Activated CD8-positive, alpha-beta memory T cell treated with anti-CD3 and anti-CD28 coated beads, Interleukin-2, amount 10 ng/mL, durations not matched to agents 7 days and 5 days (primary cell): ENCODE measurements around the gene NCLN. TPM values are rescaled to one million over a fixed set of nuclear protein-coding genes. Genes with fewer than 3 reads are reported as not detected.

Experiments used
- ATAC-seq: fragments of 150-1000 bp; cut with Tn5 transposase; one replicate; pipeline ENCODE4 v1.10.0; 2021; ENCODE audit warnings: moderate library complexity
- CTCF ChIA-PET: fragments of 350-600 bp; sonication (Branson Sonifier 250); formaldehyde crosslinking; loops from one replicate; lab custom pipeline; 2021; ENCODE audit warnings: antibody characterized with exemption; lab: Charles Lee
- DNase-seq: peaks from one replicate; pipeline ENCODE4 v3.0.0-alpha.2; 2020
- H3K27ac Mint-ChIP-seq: one replicate; pipeline ENCODE4 v1.8.0; 2021; ENCODE audit warnings: mild to moderate bottlenecking, mixed read lengths
- H3K27me3 Mint-ChIP-seq: one replicate; pipeline ENCODE4 v1.8.0; 2021; ENCODE audit warnings: mixed read lengths
- H3K36me3 Mint-ChIP-seq: one replicate; pipeline ENCODE4 v1.8.0; 2021; ENCODE audit warnings: mild to moderate bottlenecking, mixed read lengths
- H3K4me1 Mint-ChIP-seq: one replicate; pipeline ENCODE4 v1.8.0; 2021; ENCODE audit warnings: mixed read lengths
- H3K4me3 Mint-ChIP-seq: one replicate; pipeline ENCODE4 v1.8.0; 2021; ENCODE audit warnings: mild to moderate bottlenecking, moderate library complexity, mixed read lengths
- H3K9me3 Mint-ChIP-seq: one replicate; pipeline ENCODE4 v1.8.0; 2022; ENCODE audit warnings: low read depth, mixed read lengths
- total RNA-seq, 2 experiments: library from RNA; stranded (reverse); gene quantifications; one replicate each; pipeline ENCODE4 v1.2.3, GENCODE V29; 2021

Gene NCLN, protein sequence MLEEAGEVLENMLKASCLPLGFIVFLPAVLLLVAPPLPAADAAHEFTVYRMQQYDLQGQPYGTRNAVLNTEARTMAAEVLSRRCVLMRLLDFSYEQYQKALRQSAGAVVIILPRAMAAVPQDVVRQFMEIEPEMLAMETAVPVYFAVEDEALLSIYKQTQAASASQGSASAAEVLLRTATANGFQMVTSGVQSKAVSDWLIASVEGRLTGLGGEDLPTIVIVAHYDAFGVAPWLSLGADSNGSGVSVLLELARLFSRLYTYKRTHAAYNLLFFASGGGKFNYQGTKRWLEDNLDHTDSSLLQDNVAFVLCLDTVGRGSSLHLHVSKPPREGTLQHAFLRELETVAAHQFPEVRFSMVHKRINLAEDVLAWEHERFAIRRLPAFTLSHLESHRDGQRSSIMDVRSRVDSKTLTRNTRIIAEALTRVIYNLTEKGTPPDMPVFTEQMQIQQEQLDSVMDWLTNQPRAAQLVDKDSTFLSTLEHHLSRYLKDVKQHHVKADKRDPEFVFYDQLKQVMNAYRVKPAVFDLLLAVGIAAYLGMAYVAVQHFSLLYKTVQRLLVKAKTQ
- 10 to 100 TPM; 67.3 to 71.6 TPM for total RNA-seq

DNA sequence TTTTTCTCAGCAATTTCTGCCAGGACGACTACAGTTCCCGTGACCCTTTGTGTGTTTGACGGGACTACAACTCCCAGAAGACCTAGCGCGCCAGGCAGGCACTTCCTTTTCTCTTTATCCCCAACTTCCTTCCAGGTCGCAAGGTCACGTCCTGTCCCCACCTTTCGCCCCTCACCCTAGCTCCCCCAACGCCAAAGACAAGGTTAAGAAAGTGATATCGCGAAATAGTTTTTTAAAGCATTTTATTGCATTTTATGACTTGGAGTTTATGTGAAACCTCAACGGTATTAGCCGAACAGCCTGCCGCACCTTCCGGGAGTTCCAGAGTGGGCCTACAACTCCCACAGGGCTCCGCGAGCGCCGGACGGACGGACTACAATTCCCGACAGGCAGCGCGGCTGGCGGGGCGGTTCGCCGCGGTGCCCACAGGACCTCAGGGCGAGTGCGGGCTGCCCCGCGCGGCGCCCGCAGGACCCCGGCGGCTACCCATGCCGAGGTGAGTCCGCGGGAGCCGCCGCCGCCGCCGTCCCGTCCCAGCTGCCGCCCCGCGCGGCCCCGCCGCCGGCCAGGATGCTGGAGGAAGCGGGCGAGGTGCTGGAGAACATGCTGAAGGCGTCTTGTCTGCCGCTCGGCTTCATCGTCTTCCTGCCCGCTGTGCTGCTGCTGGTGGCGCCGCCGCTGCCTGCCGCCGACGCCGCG lies at the start of gene NCLN:
NCLN (plus strand) TSS at position 470 of the 699 bp plus-strand sequence; CDS start at position 571, 101 bp downstream.
- DNase-seq, result peak; percentile 94
- ATAC-seq, result peak; percentile 83
- peak within 1 kb of the TSS; percentile 89 for H3K4me3 Mint-ChIP-seq
- H3K4me1 Mint-ChIP-seq, result peaks cover 60% of the 10 kb centered on the region
- peak within 1 kb of the TSS; percentile 91 for H3K27ac Mint-ChIP-seq
- no peaks in the 10 kb centered on the region for H3K27me3 Mint-ChIP-seq
- no peaks in the 10 kb centered on the region for H3K9me3 Mint-ChIP-seq
- CTCF ChIA-PET, result interaction anchor here (0.7 to 1.3 kb wide), 2 partner anchors 45 to 57 kb away, joined by 3 to 6 read pairs; no protein-coding TSS in a partner anchor
- H3K36me3 Mint-ChIP-seq, result peaks cover 29% of the 10 kb centered on the region

DNA sequence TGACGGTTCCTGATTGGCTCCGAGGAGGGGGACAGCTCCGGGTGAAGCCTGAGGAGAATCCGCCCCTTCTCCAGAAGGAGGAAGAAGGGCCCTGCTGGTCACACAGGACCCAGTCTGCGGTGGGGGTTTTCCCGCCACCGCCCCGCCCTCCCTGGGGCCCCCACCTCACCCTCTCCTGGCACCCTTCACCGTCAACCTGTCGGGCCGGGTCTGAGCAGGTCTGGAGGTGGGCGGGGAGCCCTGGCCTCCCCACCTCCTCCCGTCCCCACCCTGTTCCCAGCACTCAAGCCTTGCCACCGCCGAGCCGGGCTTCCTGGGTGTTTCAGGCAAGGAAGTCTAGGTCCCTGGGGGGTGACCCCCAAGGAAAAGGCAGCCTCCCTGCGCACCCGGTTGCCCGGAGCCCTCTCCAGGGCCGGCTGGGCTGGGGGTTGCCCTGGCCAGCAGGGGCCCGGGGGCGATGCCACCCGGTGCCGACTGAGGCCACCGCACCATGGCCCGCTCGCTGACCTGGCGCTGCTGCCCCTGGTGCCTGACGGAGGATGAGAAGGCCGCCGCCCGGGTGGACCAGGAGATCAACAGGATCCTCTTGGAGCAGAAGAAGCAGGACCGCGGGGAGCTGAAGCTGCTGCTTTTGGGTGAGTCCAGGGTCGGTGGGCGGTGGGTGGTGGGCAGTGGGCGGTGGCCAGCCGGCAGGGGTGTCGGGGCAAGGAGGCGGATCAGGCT lies 49.6 kb upstream of the NCLN start, which contains the start of gene GNA15:
GNA15 (plus strand) TSS at position 73 of the 723 bp plus-strand sequence; CDS start at position 491, 418 bp downstream.
- CTCF ChIA-PET, result interaction anchor here (0.8 to 2.7 kb wide), 6 partner anchors 10 to 100 kb away, joined by 3 to 8 read pairs (median 4); no protein-coding TSS in a partner anchor
- H3K4me1 Mint-ChIP-seq, result peaks cover 52% of the 10 kb centered on the region
- DNase-seq (peak; percentile 61), ATAC-seq (peak; percentile 25)
- no peaks in the 10 kb centered on the region for H3K9me3 Mint-ChIP-seq
- H3K36me3 Mint-ChIP-seq, result peaks cover 18% of the 10 kb centered on the region
- H3K27me3 Mint-ChIP-seq, result peaks cover 2% of the 10 kb centered on the region
- H3K27ac Mint-ChIP-seq, result peak within 1 kb of the TSS; percentile 46
- peak within 1 kb of the TSS; percentile 73 for H3K4me3 Mint-ChIP-seq

DNA sequence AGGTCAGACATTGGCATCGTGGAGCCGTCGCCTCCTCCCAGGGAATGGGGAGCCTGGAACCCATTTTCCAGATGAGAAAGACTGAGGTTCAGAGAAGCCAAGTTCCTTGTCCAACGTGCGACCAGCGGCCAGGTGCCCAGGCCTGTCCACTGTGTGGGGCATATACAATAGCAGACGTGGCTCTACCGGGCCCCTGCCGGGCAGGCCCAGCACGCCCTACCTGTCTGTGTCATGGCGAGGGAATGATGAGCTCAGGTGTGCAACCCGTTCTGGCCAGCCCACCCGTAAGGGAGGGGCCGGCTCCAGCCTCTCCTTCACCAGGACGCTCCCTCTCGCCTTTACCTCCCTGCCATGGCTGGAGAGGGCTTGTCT lies 49.1 kb upstream of the NCLN start:
- Mint-ChIP-seq H3K4me1 (peaks cover 55% of the 10 kb centered on the region), H3K27me3 (peaks cover 2% of the 10 kb centered on the region), H3K9me3 (no peaks in the 10 kb centered on the region), H3K36me3 (peaks cover 18% of the 10 kb centered on the region), H3K4me3 (peak overlapping the region; percentile 73), H3K27ac (peak overlapping the region; percentile 45)
- ATAC-seq (no peak), DNase-seq (no peak)
- CTCF ChIA-PET, result interaction anchor here (0.8 to 2.7 kb wide), 5 partner anchors 10 to 101 kb away, joined by 3 to 16 read pairs (median 5); no protein-coding TSS in a partner anchor

DNA sequence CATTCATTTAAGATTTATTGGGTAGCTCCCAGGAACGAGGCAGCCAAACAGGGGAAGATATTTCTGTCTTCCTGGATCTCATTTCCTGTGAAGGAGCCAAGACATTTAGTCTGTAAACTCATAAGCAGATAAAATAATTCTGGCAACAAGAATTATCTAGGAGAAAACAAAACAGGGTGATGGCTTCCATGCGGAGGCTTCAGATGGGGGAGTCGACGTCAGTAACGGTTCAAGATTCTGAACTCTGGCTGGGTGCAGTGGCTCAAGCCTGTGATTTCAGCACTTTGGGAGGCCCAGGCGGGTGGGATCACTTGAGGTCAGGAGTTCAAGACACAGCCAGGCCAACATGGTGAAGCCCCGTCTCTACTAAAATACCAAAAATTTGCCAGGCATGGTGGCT lies 48.6 kb upstream of the NCLN start:
- ATAC-seq (no peak), DNase-seq (no peak)
- no peaks in the 10 kb centered on the region for H3K9me3 Mint-ChIP-seq
- CTCF ChIA-PET, result interaction anchor here (0.8 to 2.4 kb wide), 4 partner anchors 10 to 101 kb away, joined by 3 to 16 read pairs (median 4); no protein-coding TSS in a partner anchor
- H3K36me3 Mint-ChIP-seq, result peaks cover 18% of the 10 kb centered on the region
- peak overlapping the region; percentile 45 for H3K27ac Mint-ChIP-seq
- peak overlapping the region; percentile 73 for H3K4me3 Mint-ChIP-seq
- H3K4me1 Mint-ChIP-seq, result peaks cover 58% of the 10 kb centered on the region
- H3K27me3 Mint-ChIP-seq, result peaks cover 2% of the 10 kb centered on the region

DNA sequence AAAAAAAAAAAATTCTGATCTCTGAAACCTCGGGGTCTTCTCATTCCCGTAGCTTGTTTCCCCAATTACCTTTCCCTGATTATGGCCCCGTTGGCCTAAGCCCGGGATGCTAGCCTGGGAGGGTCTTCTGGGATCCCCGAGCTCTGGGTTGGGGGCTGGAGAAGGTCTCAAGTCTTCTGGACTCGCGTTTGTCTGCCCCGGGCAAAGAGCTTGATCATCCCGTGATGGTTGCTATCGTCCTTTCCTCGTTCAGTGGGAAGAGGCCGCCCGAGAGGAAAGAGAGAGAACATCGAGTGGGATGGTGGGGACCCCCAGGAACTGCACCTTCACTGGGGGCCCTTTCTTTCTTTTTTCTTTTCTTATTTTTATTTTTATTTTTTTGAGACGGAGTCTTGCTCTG lies 47.5 kb upstream of the NCLN start:
- H3K4me1 Mint-ChIP-seq, result peaks cover 54% of the 10 kb centered on the region
- H3K4me3 Mint-ChIP-seq, result peak overlapping the region; percentile 26
- ATAC-seq, result no peak
- CTCF ChIA-PET, result interaction anchor here (0.7 to 10.7 kb wide), 7 partner anchors 7 to 34 kb away, joined by 3 to 100 read pairs (median 3); no protein-coding TSS in a partner anchor
- peak overlapping the region; percentile 36 for H3K27ac Mint-ChIP-seq
- peaks cover 2% of the 10 kb centered on the region for H3K27me3 Mint-ChIP-seq
- no peaks in the 10 kb centered on the region for H3K9me3 Mint-ChIP-seq
- H3K36me3 Mint-ChIP-seq, result peaks cover 17% of the 10 kb centered on the region
- no peak for DNase-seq

DNA sequence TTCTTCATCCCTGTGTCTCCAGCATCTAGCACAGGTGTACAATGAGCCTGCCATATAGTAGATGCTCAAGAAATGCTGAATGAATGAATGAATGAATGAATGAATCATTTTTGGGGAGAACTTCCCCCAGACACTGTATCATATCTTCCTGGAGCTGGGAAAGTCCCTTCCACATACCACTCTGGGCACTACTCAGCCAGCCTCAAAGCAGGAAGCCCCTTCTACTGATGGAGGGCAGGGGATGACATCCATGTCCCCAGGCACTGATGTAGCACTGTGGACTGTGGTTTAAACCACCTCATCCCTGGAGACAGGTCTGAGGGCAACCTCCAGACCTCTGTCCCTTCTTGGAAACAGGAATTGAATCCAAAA lies 45.1 kb upstream of the NCLN start:
- no peak overlapping the region for H3K4me3 Mint-ChIP-seq
- H3K27ac Mint-ChIP-seq, result peak overlapping the region; percentile 67
- H3K9me3 Mint-ChIP-seq, result no peaks in the 10 kb centered on the region
- H3K27me3 Mint-ChIP-seq, result peaks cover 2% of the 10 kb centered on the region
- DNase-seq (no peak), ATAC-seq (no peak)
- H3K36me3 Mint-ChIP-seq, result peaks cover 14% of the 10 kb centered on the region
- H3K4me1 Mint-ChIP-seq, result peaks cover 38% of the 10 kb centered on the region
- CTCF ChIA-PET, result interaction anchor here (0.9 to 10.7 kb wide), 6 partner anchors 10 to 190 kb away, joined by 3 to 100 read pairs (median 8); partner anchors contain the start of gene NCLN

DNA sequence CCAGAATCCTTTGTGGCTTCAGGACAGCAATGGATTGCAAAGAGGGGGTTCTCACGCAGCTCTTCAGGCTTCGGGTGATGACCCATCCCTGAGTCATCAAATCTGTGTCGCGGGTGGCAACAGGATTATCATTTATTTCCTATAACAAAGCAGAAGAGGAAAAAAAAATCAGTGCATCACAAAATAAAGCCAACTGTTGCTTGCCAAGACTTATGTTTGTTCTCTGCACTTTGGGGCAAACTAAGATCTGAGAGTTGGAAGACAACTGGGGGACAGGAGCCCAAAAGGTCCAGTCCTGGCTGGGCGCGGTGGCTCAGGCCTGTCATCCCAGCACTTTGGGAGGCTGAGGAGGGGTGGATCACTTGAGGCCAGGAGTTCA lies 43.4 kb upstream of the NCLN start:
- H3K27me3 Mint-ChIP-seq, result no peaks in the 10 kb centered on the region
- H3K36me3 Mint-ChIP-seq, result peaks cover 14% of the 10 kb centered on the region
- H3K27ac Mint-ChIP-seq, result peak overlapping the region; percentile 52
- DNase-seq, result no peak
- no peak for ATAC-seq
- no peak overlapping the region for H3K4me3 Mint-ChIP-seq
- CTCF ChIA-PET, result interaction anchor here (1.1 to 10.7 kb wide), 6 partner anchors 11 to 38 kb away, joined by 4 to 100 read pairs (median 7); no protein-coding TSS in a partner anchor
- peaks cover 41% of the 10 kb centered on the region for H3K4me1 Mint-ChIP-seq
- no peaks in the 10 kb centered on the region for H3K9me3 Mint-ChIP-seq

DNA sequence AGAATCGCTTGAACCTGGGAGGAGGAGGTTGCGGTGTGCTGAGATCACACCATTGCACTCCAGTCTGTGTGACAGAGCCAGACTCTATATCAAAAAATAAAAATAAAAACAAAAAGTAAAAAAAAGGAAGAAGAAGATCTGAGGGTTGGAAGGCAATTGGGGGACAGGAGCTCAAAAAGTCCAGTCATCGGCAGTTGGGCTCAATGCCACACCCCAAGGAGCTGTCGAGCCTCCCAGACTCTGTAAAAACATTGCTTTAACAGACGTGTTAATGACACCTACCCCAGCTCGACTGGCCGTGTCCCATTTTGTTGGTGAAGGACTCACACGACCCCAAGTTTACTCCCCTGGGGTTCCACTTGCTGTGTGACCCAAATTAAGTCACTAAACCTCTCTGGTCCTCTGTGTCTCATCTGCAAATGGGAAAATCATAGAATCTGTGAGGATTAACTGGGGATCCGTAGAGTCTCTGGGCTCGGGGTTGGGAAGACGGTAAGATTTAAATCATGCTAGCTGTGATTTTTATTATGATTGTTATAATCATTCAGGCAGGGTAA lies 42.9 kb upstream of the NCLN start:
- peaks cover 39% of the 10 kb centered on the region for H3K4me1 Mint-ChIP-seq
- CTCF ChIA-PET, result interaction anchor here (1.1 to 10.7 kb wide), 7 partner anchors 12 to 38 kb away, joined by 3 to 100 read pairs (median 5); no protein-coding TSS in a partner anchor
- H3K4me3 Mint-ChIP-seq, result no peak overlapping the region
- H3K9me3 Mint-ChIP-seq, result no peaks in the 10 kb centered on the region
- ATAC-seq, result no peak
- DNase-seq, result no peak
- peaks cover 12% of the 10 kb centered on the region for H3K36me3 Mint-ChIP-seq
- no peak overlapping the region for H3K27ac Mint-ChIP-seq
- H3K27me3 Mint-ChIP-seq, result no peaks in the 10 kb centered on the region

DNA sequence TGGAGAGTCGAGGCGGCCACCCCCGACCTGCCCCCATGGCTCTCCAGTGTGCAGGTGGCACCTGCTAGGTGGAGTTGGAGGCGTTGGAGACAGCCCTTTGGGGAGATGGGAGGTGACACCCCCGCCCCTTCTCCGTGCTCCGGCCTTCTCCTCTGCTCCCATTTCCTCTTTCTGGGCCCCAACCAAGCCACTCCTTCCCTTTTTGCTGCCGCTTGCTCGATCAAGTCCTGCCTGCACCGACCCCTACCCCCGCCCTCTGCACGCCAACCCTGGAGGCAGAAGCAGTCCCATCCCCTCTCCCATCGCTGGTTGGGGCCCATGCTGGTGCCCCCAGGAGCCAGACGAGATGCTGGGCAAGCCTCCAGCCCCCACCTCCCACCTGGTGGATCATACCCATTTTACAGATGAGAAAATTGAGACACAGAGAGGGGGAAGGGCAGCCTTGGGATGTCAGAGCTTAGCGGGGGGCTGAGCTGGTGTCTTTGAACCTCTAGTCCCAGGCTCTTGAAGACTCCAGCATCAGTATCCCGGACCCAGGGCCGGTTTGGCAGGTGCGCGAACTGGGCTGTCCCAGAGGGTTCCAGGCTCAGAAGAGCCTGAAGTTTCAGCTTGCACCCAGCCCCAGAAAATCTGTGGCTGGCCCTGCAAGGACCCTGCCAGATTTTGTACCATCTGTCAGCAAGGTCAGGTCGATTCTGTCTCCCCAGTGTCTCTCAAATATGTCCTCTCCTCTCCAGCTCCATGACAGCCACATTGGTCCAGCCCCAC lies 39.6 kb upstream of the NCLN start:
- Mint-ChIP-seq H3K4me1 (peaks cover 32% of the 10 kb centered on the region), H3K27me3 (no peaks in the 10 kb centered on the region), H3K4me3 (no peak overlapping the region), H3K9me3 (no peaks in the 10 kb centered on the region), H3K27ac (no peak overlapping the region), H3K36me3 (peaks cover 21% of the 10 kb centered on the region)
- ATAC-seq (no peak), DNase-seq (no peak)
- CTCF ChIA-PET, result interaction anchor here (0.7 to 10.7 kb wide), 16 partner anchors 8 to 194 kb away, joined by 3 to 100 read pairs (median 5); partner anchors contain the start of genes GNA15 and S1PR4

DNA sequence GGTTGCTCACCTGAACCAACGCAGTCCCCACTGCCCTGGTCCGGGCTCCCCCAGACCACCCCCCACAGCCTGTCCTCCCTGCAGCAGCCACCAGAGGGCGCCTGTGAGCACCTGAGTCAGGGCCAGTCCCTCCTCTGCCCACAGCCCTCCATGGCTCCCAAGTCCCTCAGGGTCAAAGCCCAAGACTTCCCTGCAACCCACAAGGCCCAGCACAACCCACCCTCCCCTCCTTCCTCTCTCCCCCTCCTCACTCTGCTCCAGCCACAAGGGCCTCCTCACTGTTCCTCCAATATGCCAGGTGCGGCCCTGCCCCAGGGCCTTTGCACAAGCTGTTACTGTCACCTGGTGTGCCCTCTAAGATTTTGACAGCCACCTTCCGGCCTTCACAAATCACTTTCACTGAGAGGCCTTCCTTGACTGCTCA lies 39.0 kb upstream of the NCLN start:
- H3K4me3 Mint-ChIP-seq, result no peak overlapping the region
- peaks cover 21% of the 10 kb centered on the region for H3K36me3 Mint-ChIP-seq
- DNase-seq (peak; percentile 68), ATAC-seq (peak; percentile 69)
- CTCF ChIA-PET, result interaction anchor here (0.7 to 10.7 kb wide), 15 partner anchors 9 to 195 kb away, joined by 3 to 100 read pairs (median 5); partner anchors contain the start of genes GNA15 and S1PR4
- H3K27ac Mint-ChIP-seq, result peak overlapping the region; percentile 43
- H3K9me3 Mint-ChIP-seq, result no peaks in the 10 kb centered on the region
- H3K27me3 Mint-ChIP-seq, result no peaks in the 10 kb centered on the region
- H3K4me1 Mint-ChIP-seq, result peaks cover 26% of the 10 kb centered on the region

DNA sequence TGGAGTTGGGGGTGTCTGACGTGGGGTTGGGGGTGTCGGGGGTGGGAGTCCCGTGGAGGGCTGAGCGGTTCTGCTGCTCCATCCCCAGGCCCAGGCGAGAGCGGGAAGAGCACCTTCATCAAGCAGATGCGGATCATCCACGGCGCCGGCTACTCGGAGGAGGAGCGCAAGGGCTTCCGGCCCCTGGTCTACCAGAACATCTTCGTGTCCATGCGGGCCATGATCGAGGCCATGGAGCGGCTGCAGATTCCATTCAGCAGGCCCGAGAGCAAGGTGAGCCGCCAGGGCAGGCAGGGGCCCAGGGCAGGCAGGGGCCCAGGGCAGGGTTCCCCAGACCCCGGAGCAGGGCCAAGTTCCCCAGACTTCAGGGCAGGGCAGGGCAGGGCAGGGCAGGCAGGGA lies 37.2 kb upstream of the NCLN start:
- Mint-ChIP-seq H3K36me3 (peaks cover 21% of the 10 kb centered on the region), H3K27me3 (no peaks in the 10 kb centered on the region), H3K9me3 (no peaks in the 10 kb centered on the region), H3K27ac (no peak overlapping the region), H3K4me3 (no peak overlapping the region), H3K4me1 (peaks cover 15% of the 10 kb centered on the region)
- CTCF ChIA-PET, result no interaction called here
- ATAC-seq (no peak), DNase-seq (no peak)
